Hypothalamus (tissue), 51 donors: ENCODE measurements around the gene SPAG16.

Source experiments
- DNase-seq, 51 donors: peaks; one replicate each; lab custom pipeline; 2025; lab: John Stamatoyannopoulos, UW

SPAG16 gene

GRCh38 chr2:213284105-213285090 is at the start of gene SPAG16:
TSS of gene SPAG16 (plus strand) at chr2:213284464.
- DNase-seq, result peak; percentile 52 to 99 (median 93)

GRCh38 chr2:213234641-213235040 is 49.6 kb upstream of the SPAG16 start:
- no peak for DNase-seq

GRCh38 chr2:213235741-213236140 is 48.5 kb upstream of the SPAG16 start:
- DNase-seq, result no peak

GRCh38 chr2:213237251-213237650 is 47.0 kb upstream of the SPAG16 start:
- DNase-seq, result no peak

GRCh38 chr2:213237787-213238186 is 46.5 kb upstream of the SPAG16 start:
- no peak for DNase-seq

- no peak for DNase-seq
These were observed 45.3 kb upstream of the SPAG16 start for GRCh38 chr2:213238753-213239495.

GRCh38 chr2:213241817-213242216 is 42.4 kb upstream of the SPAG16 start:
- DNase-seq, result no peak

GRCh38 chr2:213242653-213243052 is 41.6 kb upstream of the SPAG16 start:
- DNase-seq, result no peak

- no peak for DNase-seq
These were observed 40.8 kb upstream of the SPAG16 start for GRCh38 chr2:213243189-213244044.

GRCh38 chr2:213246497-213247281 is 37.6 kb upstream of the SPAG16 start:
- peak in 11 of 51 donors; percentile 1 to 31 (median 10) for DNase-seq

- DNase-seq, result no peak
These were observed 36.7 kb upstream of the SPAG16 start for GRCh38 chr2:213247566-213247965.

GRCh38 chr2:213248637-213249036 is 35.6 kb upstream of the SPAG16 start:
- DNase-seq, result no peak

- DNase-seq, result no peak
These were observed 34.8 kb upstream of the SPAG16 start for GRCh38 chr2:213249502-213249901.

GRCh38 chr2:213251618-213252017 is 32.6 kb upstream of the SPAG16 start:
- peak in 3 of 51 donors; percentile 2 to 51 (median 13) for DNase-seq

GRCh38 chr2:213252206-213252605 is 32.1 kb upstream of the SPAG16 start:
- no peak for DNase-seq

- DNase-seq, result no peak
These were observed 31.1 kb upstream of the SPAG16 start for GRCh38 chr2:213253162-213253561.

GRCh38 chr2:213259266-213259665 is 25.0 kb upstream of the SPAG16 start:
- DNase-seq, result no peak

GRCh38 chr2:213261237-213261636 is 23.0 kb upstream of the SPAG16 start:
- DNase-seq, result no peak

- no peak for DNase-seq
These were observed 22.5 kb upstream of the SPAG16 start for GRCh38 chr2:213261715-213262114.

GRCh38 chr2:213265679-213266078 is 18.6 kb upstream of the SPAG16 start:
- DNase-seq, result no peak
